K562 (cell line): ENCODE measurements around the gene PPIA. TPM values are rescaled to one million over a fixed set of nuclear protein-coding genes. Genes with fewer than 3 reads are reported as not detected.

Experiments used
- BHLHE40 ChIP-seq: IDR thresholded peaks from 2 replicates; pipeline ENCODE4 v1.6.1; 2011; ENCODE audit warnings: low read length, improper control_type of control experiment
- CBX3 ChIP-seq, 2 experiments: IDR thresholded peaks; 1 replicate in 1 of 2; 2 replicates in 1 of 2; pipeline ENCODE4 v1.6.1; 2012; ENCODE audit warnings: inconsistent platforms in 2 of 2, low read length in 2 of 2, borderline replicate concordance in 1 of 2, control low read depth in 1 of 2
- FOXM1 ChIP-seq, 2 experiments: fragments of 450-650 bp in 1 of 2; sonication (generic) in 1 of 2; formaldehyde crosslinking in 1 of 2; IDR thresholded peaks; 2 replicates each; pipeline versions ENCODE4 v1.6.1 to v1.9.0; 2017 to 2022; ENCODE audit warnings: low read depth in 2 of 2, mild to moderate bottlenecking in 2 of 2, missing genetic modification reagents in 1 of 2, moderate library complexity in 1 of 2
- HCFC1 ChIP-seq: IDR thresholded peaks from 2 replicates; pipeline ENCODE4 v1.6.1; 2012; ENCODE audit warnings: low read depth, low read length, improper control_type of control experiment
- MCM5 ChIP-seq: fragments of 450-650 bp; IDR thresholded peaks from 2 replicates; pipeline ENCODE4 v1.6.1; 2016; ENCODE audit warnings: low read depth
- PHTF2 ChIP-seq: fragments of 250-450 bp; sonication (Bioruptor Pico); IDR thresholded peaks from 2 replicates; pipeline ENCODE4 v1.5.0; 2021; ENCODE audit warnings: mild to moderate bottlenecking
- POLR2A ChIP-seq: fragments of 450-650 bp; conservative IDR thresholded peaks from 2 replicates; pipeline ENCODE4 v1.6.1; 2016
- POLR2AphosphoS2 ChIP-seq: IDR thresholded peaks from 2 replicates; pipeline ENCODE4 v1.6.1; 2012; ENCODE audit warnings: low read length, improper control_type of control experiment
- SMARCB1 ChIP-seq: IDR thresholded peaks from 2 replicates; pipeline ENCODE4 v1.6.1; 2011; ENCODE audit warnings: improper control_type of control experiment, low read depth; ENCODE audit not compliant: insufficient read length
- SUPT5H ChIP-seq: fragments of 450-650 bp; IDR thresholded peaks from 2 replicates; pipeline ENCODE4 v1.6.1; 2016
- TCF7L2 ChIP-seq: fragments of 150-350 bp; IDR thresholded peaks from 2 replicates; pipeline ENCODE4 v1.6.1; 2016; ENCODE audit warnings: low read depth, mild to moderate bottlenecking, low read length, moderate library complexity
- THAP12 ChIP-seq: fragments of 250-450 bp; sonication (Bioruptor Pico); IDR thresholded peaks from 2 replicates; pipeline ENCODE4 v1.9.0; 2021; ENCODE audit warnings: mild to moderate bottlenecking, inconsistent platforms
- U2AF2 ChIP-seq: fragments of 200-400 bp; formaldehyde crosslinking; optimal IDR thresholded peaks from 2 replicates; pipeline ENCODE3; 2017; ENCODE audit warnings: low read depth, mild to moderate bottlenecking, low read length
- ZNF431 ChIP-seq: sonication (generic); formaldehyde crosslinking; IDR thresholded peaks from 2 replicates; pipeline ENCODE4 v1.8.0; 2022; ENCODE audit warnings: mild to moderate bottlenecking, missing genetic modification reagents
- polyA plus RNA-seq, 8 experiments: library from polyadenylated mRNA; depleted of rRNA in 4 of 8; stranded (reverse) in 5 of 8; unstranded in 3 of 8; fragments of >200 nt; fragmentation: Nextera tagmentation in 2 of 8; fragmentation: Illumina TruSeq in 1 of 8; extraction: Ambion mirVana in 2 of 8; extraction: Trizol in 1 of 8; gene quantifications; 2 replicates each; pipeline versions ENCODE4 v1.2.1 to v1.2.3, GENCODE V29; 2011 to 2014; ENCODE audit warnings: inconsistent platforms in 1 of 8, missing spikeins in 1 of 8
- total RNA-seq, 7 experiments: library from RNA; depleted of rRNA in 6 of 7; stranded (reverse); fragments of >200 nt in 6 of 7; fragmentation: Illumina TruSeq in 2 of 7; extraction: Trizol in 2 of 7; gene quantifications; 2 replicates each; pipeline versions ENCODE4 v1.2.1 to v1.2.3, GENCODE V29; 2011 to 2021; ENCODE audit warnings: low replicate concordance in 1 of 7
- TF ChIP-seq, protein P1 (sequence below): sonication (generic); formaldehyde crosslinking; IDR thresholded peaks from 2 replicates; pipeline ENCODE4 v1.8.0; 2022; ENCODE audit warnings: missing genetic modification reagents, mild to moderate bottlenecking, moderate library complexity, borderline replicate concordance
- TF ChIP-seq, protein P2 (sequence below): fragments of 450-650 bp; conservative IDR thresholded peaks from 2 replicates; pipeline ENCODE4 v1.6.1; 2016; ENCODE audit warnings: missing genetic modification characterization, low read depth, mild to moderate bottlenecking, missing compliant biosample characterization, moderate library complexity
- TF ChIP-seq, protein P3 (sequence below): fragments of 250-450 bp; sonication (Bioruptor Pico); IDR thresholded peaks from 2 replicates; pipeline ENCODE4 v1.5.0; 2021; ENCODE audit warnings: mild to moderate bottlenecking, moderate library complexity
- TF ChIP-seq, protein P4 (sequence below): fragments of 450-650 bp; formaldehyde crosslinking; IDR thresholded peaks from 2 replicates; pipeline ENCODE4 v1.4.0; 2022; ENCODE audit warnings: missing genetic modification characterization

The PPIA gene
- total and polyA plus RNA-seq, 9 of the 15 experiments (the other 6 are each of a cell fraction or from before 2014, with no cell fraction given) = 2,583 to 7,504 (median 3,973) TPM

GRCh38 chr7:44761207-44762161 is 35.0 kb upstream of the PPIA start (continued):
- peak; percentile 58; the same call in 1 of the 2 replicates for TF ChIP-seq POLR2AphosphoS2
- TF ChIP-seq CBX3 (IDR thresholded peaks at IDR 0.05; ENCODE audit: borderline replicate concordance in 1 of 2, low read length in 2 of 2) = peak in 1 of 2 experiments; percentile 23; a peak in 1 of 3 replicates
- TF ChIP-seq BHLHE40 = peak; percentile 48; the same call in 1 of the 2 replicates
- peak; percentile 22; the same call in 1 of the 2 replicates for TF ChIP-seq THAP12 (CRISPR knock-in tag)
- TF ChIP-seq SUPT5H = peak; percentile 69
- TF ChIP-seq, protein P1, sequence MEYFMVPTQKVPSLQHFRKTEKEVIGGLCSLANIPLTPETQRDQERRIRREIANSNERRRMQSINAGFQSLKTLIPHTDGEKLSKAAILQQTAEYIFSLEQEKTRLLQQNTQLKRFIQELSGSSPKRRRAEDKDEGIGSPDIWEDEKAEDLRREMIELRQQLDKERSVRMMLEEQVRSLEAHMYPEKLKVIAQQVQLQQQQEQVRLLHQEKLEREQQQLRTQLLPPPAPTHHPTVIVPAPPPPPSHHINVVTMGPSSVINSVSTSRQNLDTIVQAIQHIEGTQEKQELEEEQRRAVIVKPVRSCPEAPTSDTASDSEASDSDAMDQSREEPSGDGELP (CRISPR knock-in tag) = peak; percentile 73
- TF ChIP-seq, protein P2, sequence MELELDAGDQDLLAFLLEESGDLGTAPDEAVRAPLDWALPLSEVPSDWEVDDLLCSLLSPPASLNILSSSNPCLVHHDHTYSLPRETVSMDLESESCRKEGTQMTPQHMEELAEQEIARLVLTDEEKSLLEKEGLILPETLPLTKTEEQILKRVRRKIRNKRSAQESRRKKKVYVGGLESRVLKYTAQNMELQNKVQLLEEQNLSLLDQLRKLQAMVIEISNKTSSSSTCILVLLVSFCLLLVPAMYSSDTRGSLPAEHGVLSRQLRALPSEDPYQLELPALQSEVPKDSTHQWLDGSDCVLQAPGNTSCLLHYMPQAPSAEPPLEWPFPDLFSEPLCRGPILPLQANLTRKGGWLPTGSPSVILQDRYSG (tag) = peak; percentile 68; the same call in 1 of the 2 replicates
- TF ChIP-seq PHTF2 = no peak
- TF ChIP-seq, protein P3, sequence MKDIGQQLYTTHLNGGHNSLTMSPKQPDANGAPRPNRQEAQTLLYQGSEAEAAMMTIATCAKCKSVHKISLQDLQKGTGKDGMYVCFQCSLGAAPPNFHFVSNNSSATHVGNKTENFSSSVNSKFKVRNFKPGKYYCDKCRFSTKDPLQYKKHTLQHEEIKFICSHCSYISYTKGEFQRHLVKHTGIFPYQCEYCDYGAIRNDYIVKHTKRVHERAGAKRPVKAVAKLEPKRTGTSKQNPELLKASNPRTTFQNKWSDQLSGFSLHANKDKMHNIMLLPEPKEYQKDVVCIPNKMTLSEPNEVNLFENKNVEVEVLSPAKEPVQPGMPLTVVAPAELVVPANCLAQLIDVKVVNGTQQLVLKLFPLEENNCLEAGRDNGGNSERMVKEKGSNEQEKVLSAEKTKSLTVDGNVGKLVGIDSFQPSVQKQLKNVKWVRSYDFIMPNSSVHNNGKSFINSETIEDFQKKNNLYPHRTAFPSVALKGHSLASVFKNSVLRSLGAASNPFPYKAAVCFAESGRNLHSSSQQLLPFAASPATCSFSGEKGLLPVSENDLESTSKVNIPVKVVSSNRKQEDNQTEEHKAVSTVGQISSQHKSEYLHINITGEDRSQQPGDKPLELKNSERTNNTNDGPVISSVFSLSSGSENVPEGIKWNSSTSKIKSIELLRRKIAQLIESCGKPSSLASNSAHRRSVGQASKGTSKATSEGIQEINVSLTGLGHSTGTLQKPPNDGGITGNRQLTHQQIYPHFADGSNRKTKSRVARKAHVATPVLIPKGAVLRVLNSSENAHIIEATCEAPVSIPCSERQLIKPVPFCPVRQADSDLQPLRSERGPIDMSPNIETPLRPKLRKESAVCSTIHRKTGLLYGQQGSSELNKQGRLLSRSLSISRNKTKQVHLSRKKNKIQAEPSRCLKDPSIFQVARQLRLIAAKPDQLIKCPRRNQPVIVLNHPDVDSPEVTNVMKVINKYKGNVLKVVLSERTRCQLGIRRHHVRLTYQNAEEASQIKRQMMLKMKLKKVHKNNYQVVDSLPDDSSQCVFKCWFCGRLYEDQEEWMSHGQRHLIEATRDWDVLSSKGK (CRISPR knock-in tag) = no peak
- no peak for TF ChIP-seq HCFC1
- no peak for TF ChIP-seq U2AF2
- no peak for TF ChIP-seq SMARCB1
- no peak for TF ChIP-seq FOXM1 (IDR thresholded peaks at IDR 0.05; ENCODE audit: low read depth)
- TF ChIP-seq FOXM1 (CRISPR knock-in tag; IDR thresholded peaks at IDR 0.05; ENCODE audit: low read depth) = peak; percentile 81; the same call in 1 of the 2 replicates
- peak; percentile 58; the same call in 1 of the 2 replicates for TF ChIP-seq ZNF431 (CRISPR knock-in tag)
- TF ChIP-seq TCF7L2 = no peak
- no peak for TF ChIP-seq MCM5
- TF ChIP-seq POLR2A = peak; percentile 67
- TF ChIP-seq, protein P4, sequence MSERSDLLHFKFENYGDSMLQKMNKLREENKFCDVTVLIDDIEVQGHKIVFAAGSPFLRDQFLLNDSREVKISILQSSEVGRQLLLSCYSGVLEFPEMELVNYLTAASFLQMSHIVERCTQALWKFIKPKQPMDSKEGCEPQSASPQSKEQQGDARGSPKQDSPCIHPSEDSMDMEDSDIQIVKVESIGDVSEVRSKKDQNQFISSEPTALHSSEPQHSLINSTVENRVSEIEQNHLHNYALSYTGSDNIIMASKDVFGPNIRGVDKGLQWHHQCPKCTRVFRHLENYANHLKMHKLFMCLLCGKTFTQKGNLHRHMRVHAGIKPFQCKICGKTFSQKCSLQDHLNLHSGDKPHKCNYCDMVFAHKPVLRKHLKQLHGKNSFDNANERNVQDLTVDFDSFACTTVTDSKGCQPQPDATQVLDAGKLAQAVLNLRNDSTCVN (CRISPR knock-in tag) = no peak
